GM03348 (cell line): Measurements from ENCODE around the gene AMOTL2.
A peak's percentile ranks its signal among the peaks of the same experiment; 100 is the strongest.

Experiments used
- DNase-seq: peaks from one replicate; pipeline ENCODE4 v3.0.0; 2012; ENCODE audit warnings: low spot score

The AMOTL2 gene

GRCh38 chr3:134314588-134315285 is 59.5 kb downstream of the AMOTL2 start:
- no peak for DNase-seq

GRCh38 chr3:134313847-134314587 is 60.2 kb downstream of the AMOTL2 start:
- no peak for DNase-seq

- peak; percentile 91 for DNase-seq
Measured at GRCh38 chr3:134312873-134313846, 61.1 kb downstream of the AMOTL2 start.

GRCh38 chr3:134312072-134312872 is 62.0 kb downstream of the AMOTL2 start:
- no peak for DNase-seq

- no peak for DNase-seq
Measured at GRCh38 chr3:134311693-134312071, 62.6 kb downstream of the AMOTL2 start.

- peak; percentile 47 for DNase-seq
Measured at GRCh38 chr3:134311265-134311664, 63.0 kb downstream of the AMOTL2 start.

- DNase-seq = no peak
Measured at GRCh38 chr3:134309987-134310700, 64.1 kb downstream of the AMOTL2 start.

- peak; percentile 85 for DNase-seq
Measured at GRCh38 chr3:134308350-134308891, 65.8 kb downstream of the AMOTL2 start.

- DNase-seq = no peak
Measured at GRCh38 chr3:134307425-134307824, 66.8 kb downstream of the AMOTL2 start.

GRCh38 chr3:134306320-134306719 is 67.9 kb downstream of the AMOTL2 start:
- no peak for DNase-seq
